H9 (cell line): ENCODE data around the gene OSR1. TPM values are rescaled to one million over a fixed set of nuclear protein-coding genes. Genes with fewer than 3 reads are reported as not detected.

Source experiments
- DNase-seq: peaks from one replicate; pipeline ENCODE4 v3.0.0-alpha.2; 2017
- H2AFZ ChIP-seq: one replicate; pipeline ENCODE4 v1.6.1; 2013; ENCODE audit warnings: mild to moderate bottlenecking, low read length, control low read depth, moderate library complexity
- H2AK5ac ChIP-seq: 2 replicates; pipeline ENCODE4 v1.6.1; 2013; ENCODE audit warnings: low read length, control low read depth, mixed read lengths; ENCODE audit not compliant: insufficient read length
- H2BK120ac ChIP-seq: one replicate; pipeline ENCODE4 v1.6.1; 2013; ENCODE audit warnings: low read depth, mild to moderate bottlenecking, low read length, control low read depth, inconsistent platforms; ENCODE audit not compliant: poor library complexity, severe bottlenecking
- H2BK12ac ChIP-seq: 2 replicates; pipeline ENCODE4 v1.6.1; 2013; ENCODE audit warnings: low read length, control low read depth, mixed read lengths, low read depth; ENCODE audit not compliant: insufficient read length
- H2BK15ac ChIP-seq: 2 replicates; pipeline ENCODE4 v1.6.1; 2013; ENCODE audit warnings: low read depth, low read length, control low read depth
- H2BK20ac ChIP-seq: one replicate; pipeline ENCODE4 v1.6.1; 2013; ENCODE audit warnings: low read depth, mild to moderate bottlenecking, low read length, control low read depth, inconsistent platforms; ENCODE audit not compliant: poor library complexity, severe bottlenecking
- H2BK5ac ChIP-seq: 2 replicates; pipeline ENCODE4 v1.6.1; 2013; ENCODE audit warnings: low read length, control low read depth, mixed read lengths; ENCODE audit not compliant: insufficient read length
- H3K14ac ChIP-seq: 2 replicates; pipeline ENCODE4 v1.6.1; 2013; ENCODE audit warnings: low read length, control low read depth; ENCODE audit not compliant: insufficient read depth
- H3K18ac ChIP-seq: 2 replicates; pipeline ENCODE4 v1.6.1; 2013; ENCODE audit warnings: low read depth, mild to moderate bottlenecking, mixed read lengths, low read length, control low read depth; ENCODE audit not compliant: insufficient read length
- H3K23ac ChIP-seq: 2 replicates; pipeline ENCODE4 v1.6.1; 2013; ENCODE audit warnings: low read length, control low read depth, mixed read lengths, low read depth; ENCODE audit not compliant: insufficient read length
- H3K23me2 ChIP-seq: 2 replicates; pipeline ENCODE4 v1.6.1; 2013; ENCODE audit warnings: low read depth, mild to moderate bottlenecking, mixed read lengths, low read length, control low read depth; ENCODE audit not compliant: insufficient read length, poor library complexity, severe bottlenecking
- H3K27ac ChIP-seq: 2 replicates; pipeline ENCODE4 v1.5.1; 2013; ENCODE audit warnings: low read length, control low read depth, mixed read lengths, low read depth; ENCODE audit not compliant: insufficient read length
- H3K27me3 ChIP-seq: 2 replicates; pipeline ENCODE4 v1.6.1; 2013; ENCODE audit warnings: low read length, control low read depth, inconsistent platforms; ENCODE audit not compliant: insufficient read depth
- H3K4ac ChIP-seq: 2 replicates; pipeline ENCODE4 v1.6.1; 2013; ENCODE audit warnings: low read depth, mild to moderate bottlenecking, control low read depth, inconsistent platforms, low read length, moderate library complexity
- H3K4me1 ChIP-seq: 2 replicates; pipeline ENCODE4 v1.6.1; 2013; ENCODE audit warnings: low read length, control low read depth, inconsistent platforms; ENCODE audit not compliant: insufficient read depth
- H3K4me2 ChIP-seq: 2 replicates; pipeline ENCODE4 v1.6.1; 2013; ENCODE audit warnings: low read length, control low read depth, mixed read lengths; ENCODE audit not compliant: insufficient read length, insufficient read depth
- H3K56ac ChIP-seq: 2 replicates; pipeline ENCODE4 v1.6.1; 2013; ENCODE audit warnings: low read depth, mild to moderate bottlenecking, mixed read lengths, low read length, control low read depth; ENCODE audit not compliant: insufficient read length
- H3K79me1 ChIP-seq: 2 replicates; pipeline ENCODE4 v1.6.1; 2013; ENCODE audit warnings: low read depth, mild to moderate bottlenecking, moderate library complexity, low read length, control low read depth, inconsistent platforms; ENCODE audit not compliant: insufficient read depth, poor library complexity, severe bottlenecking
- H3K79me2 ChIP-seq: 2 replicates; pipeline ENCODE4 v1.6.1; 2013; ENCODE audit warnings: low read length, control low read depth, inconsistent platforms; ENCODE audit not compliant: insufficient read depth
- H3K9ac ChIP-seq: 2 replicates; pipeline ENCODE4 v1.6.1; 2013; ENCODE audit warnings: low read length, control low read depth, mixed read lengths; ENCODE audit not compliant: insufficient read length; ENCODE audit errors: extremely low read depth
- H3K9me3 ChIP-seq: one replicate; pipeline ENCODE4 v1.6.1; 2013; ENCODE audit warnings: low read depth, low read length, inconsistent platforms; ENCODE audit not compliant: control insufficient read depth
- H3T11ph ChIP-seq: one replicate; pipeline ENCODE4 v1.6.1; 2013; ENCODE audit warnings: mild to moderate bottlenecking, low read length, control low read depth, inconsistent platforms
- H4K20me1 ChIP-seq: one replicate; pipeline ENCODE4 v1.6.1; 2013; ENCODE audit not compliant: control insufficient read depth, insufficient read length, insufficient read depth
- H4K5ac ChIP-seq: 2 replicates; pipeline ENCODE4 v1.6.1; 2013; ENCODE audit warnings: low read depth, mild to moderate bottlenecking, mixed read lengths, low read length, control low read depth; ENCODE audit not compliant: insufficient read length
- H4K8ac ChIP-seq: replicated peaks from 2 replicates; pipeline ENCODE4 v1.6.1; 2013; ENCODE audit warnings: low read length, control low read depth, mixed read lengths, low read depth; ENCODE audit not compliant: insufficient read length
- H4K91ac ChIP-seq: 2 replicates; pipeline ENCODE4 v1.6.1; 2013; ENCODE audit warnings: low read depth, mild to moderate bottlenecking, moderate library complexity, mixed read lengths, low read length, control low read depth; ENCODE audit not compliant: insufficient read length
- H3K27ac Mint-ChIP-seq, 3 experiments: 2 replicates in 2 of 3; 3 replicates in 1 of 3; pipeline ENCODE4 v1.8.0; 2020 to 2021; ENCODE audit warnings: mixed read lengths in 3 of 3, mild to moderate bottlenecking in 1 of 3, moderate library complexity in 1 of 3
- H3K27me3 Mint-ChIP-seq: 2 replicates; pipeline ENCODE4 v1.8.0; 2021; ENCODE audit warnings: low read depth, mild to moderate bottlenecking, moderate library complexity, mixed read lengths
- H3K36me3 Mint-ChIP-seq, 3 experiments: 2 replicates in 2 of 3; 3 replicates in 1 of 3; pipeline ENCODE4 v1.8.0; 2020 to 2021; ENCODE audit warnings: low read depth in 3 of 3, mixed read lengths in 3 of 3; ENCODE audit not compliant: insufficient read depth in 1 of 3
- H3K4me1 Mint-ChIP-seq, 2 experiments: 2 replicates each; pipeline ENCODE4 v1.8.0; 2020; ENCODE audit warnings: mixed read lengths in 2 of 2
- H3K4me3 Mint-ChIP-seq, 2 experiments: 2 replicates in 1 of 2; 3 replicates in 1 of 2; pipeline ENCODE4 v1.8.0; 2020 to 2021; ENCODE audit warnings: mild to moderate bottlenecking in 2 of 2, mixed read lengths in 2 of 2, moderate library complexity in 1 of 2
- H3K9me3 Mint-ChIP-seq, 2 experiments: 2 replicates in 1 of 2; 3 replicates in 1 of 2; pipeline ENCODE4 v1.8.0; 2020; ENCODE audit warnings: mild to moderate bottlenecking in 2 of 2, mixed read lengths in 2 of 2, moderate library complexity in 1 of 2
- CTCF ChIP-seq: fragments of 200-600 bp; sonication (generic); conservative IDR thresholded peaks from 3 replicates; pipeline ENCODE4 v1.8.0; 2021; ENCODE audit warnings: antibody characterized with exemption, mild to moderate bottlenecking
- WGBS: extraction: QIAGEN DNeasy Blood & Tissue Kit; methylation state at CpG from one replicate; pipeline ENCODE4 v1.1.7; 2013; ENCODE audit warnings: missing lambda C conversion rate, low lambda C conversion rate, mixed read lengths; ENCODE audit not compliant: insufficient read length; ENCODE audit errors: extremely low coverage; 5-methylcytosine and 5-hydroxymethylcytosine counted together
- total RNA-seq: library from RNA; stranded (reverse); gene quantifications from 2 replicates; pipeline ENCODE4 v1.2.1, GENCODE V29; 2021

The OSR1 gene
- total RNA-seq, 1 experiment from 2014 or later, result 0.35 TPM

GRCh38 chr2:19351499-19351898, 6.9 kb downstream of the OSR1 start:
- H2AFZ ChIP-seq, result no peak overlapping the region
- no peak overlapping the region for H4K8ac ChIP-seq
- H3K23me2 ChIP-seq, result peaks cover 8% of the 10 kb centered on the region
- H3K4me3 Mint-ChIP-seq, result peak overlapping the region; percentile 51 to 73; a peak in 4 of 5 replicates
- H3K79me1 ChIP-seq, result no peaks in the 10 kb centered on the region
- H3K18ac ChIP-seq, result no peak overlapping the region
- no peak overlapping the region for H2BK120ac ChIP-seq
- no peaks in the 10 kb centered on the region for H3K4me1 ChIP-seq
- H2BK12ac ChIP-seq, result no peak overlapping the region
- H3K36me3 Mint-ChIP-seq, result peaks cover 0 to 4% (median 0%) of the 10 kb centered on the region in 3 experiments; a peak in 1 of 7 replicates
- H3K27ac ChIP-seq, result no peak overlapping the region
- no peak overlapping the region for H2AK5ac ChIP-seq
- whole genome bisulfite sequencing, result no CpG with 5 or more reads among the region's 23 CpGs
- no peak overlapping the region for H3T11ph ChIP-seq
- H3K27me3 Mint-ChIP-seq, result peaks cover 84% of the 10 kb centered on the region
- H4K91ac ChIP-seq, result no peak overlapping the region
- no peak overlapping the region for H3K9ac ChIP-seq
- no peak for DNase-seq
- H4K20me1 ChIP-seq, result no peaks in the 10 kb centered on the region
- no peak overlapping the region for H4K5ac ChIP-seq
- H3K14ac ChIP-seq, result no peak overlapping the region
- no peak overlapping the region for H2BK15ac ChIP-seq
- H3K9me3 ChIP-seq, result no peaks in the 10 kb centered on the region
- no peak overlapping the region for H3K27ac Mint-ChIP-seq
- no peak overlapping the region for H2BK20ac ChIP-seq
- H3K4ac ChIP-seq, result no peak overlapping the region
- H3K56ac ChIP-seq, result no peak overlapping the region
- peaks cover 23 to 35% of the 10 kb centered on the region in 2 experiments for H3K4me1 Mint-ChIP-seq
- H3K27me3 ChIP-seq, result peaks cover 72% of the 10 kb centered on the region
- peak overlapping the region; percentile 38 for H3K4me2 ChIP-seq
- H3K23ac ChIP-seq, result no peak overlapping the region
- H3K9me3 Mint-ChIP-seq, result no peaks in the 10 kb centered on the region; a peak in 3 of 5 replicates
- no peaks in the 10 kb centered on the region for H3K79me2 ChIP-seq
- no peak for TF ChIP-seq CTCF
- H2BK5ac ChIP-seq, result no peak overlapping the region
